HG03175 (cell line): ENCODE measurements around the gene OR13C4.
"Not testable (repeated sequence)": the region's sequence is repeated elsewhere in the genome, so short reads cannot be mapped to it uniquely, and the experiment has no call there.

ENCODE experiments used
- ATAC-seq: cut with Tn5 transposase; IDR thresholded peaks from one replicate; pipeline ENCODE4 v1.9.1; 2021; ENCODE audit warnings: mild to moderate bottlenecking, moderate library complexity; ENCODE audit not compliant: unreplicated experiment

OR13C4 gene

DNA sequence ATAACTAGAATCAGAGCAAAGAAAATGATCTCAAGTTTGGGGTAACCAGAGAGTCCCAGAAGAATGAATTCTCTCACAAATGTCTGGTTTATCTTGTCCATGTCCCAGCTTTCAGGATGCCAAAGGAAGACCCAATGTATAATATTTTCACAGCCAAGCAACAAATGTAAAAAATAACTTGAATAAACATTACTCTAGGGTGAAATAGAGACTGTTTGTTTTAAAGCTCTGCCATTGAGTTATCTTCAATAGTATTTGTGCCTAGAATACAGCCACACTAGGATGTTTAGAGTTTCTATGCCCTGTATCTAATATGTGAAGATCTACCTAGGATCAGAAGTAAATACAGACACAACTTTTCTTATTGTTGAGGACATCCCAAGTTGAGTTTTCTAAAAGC, at the start of gene OR13C4:
OR13C4 (minus strand) TSS at position 101 of the 400 bp plus-strand sequence; CDS start at position 101, 0 bp downstream.
- ATAC-seq, result no peak

DNA sequence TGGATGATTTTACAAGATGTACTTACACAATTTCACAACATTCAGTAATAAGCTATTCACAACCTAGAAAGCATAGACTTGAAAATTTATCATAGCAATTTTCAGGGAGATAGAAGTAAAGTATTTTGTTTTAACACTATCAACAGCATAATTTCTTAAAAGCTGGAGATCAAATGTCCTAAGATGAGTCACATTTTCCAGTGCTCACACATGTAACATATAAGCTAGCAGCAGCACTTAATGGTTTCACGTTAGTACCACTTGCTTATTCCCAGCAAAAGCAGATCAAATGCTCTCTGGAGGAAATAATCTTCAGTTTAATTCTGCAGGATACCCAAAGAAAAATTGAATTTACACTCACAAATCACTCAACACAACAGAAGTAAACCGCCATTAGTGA, 48.4 kb upstream of the OR13C4 start:
- ATAC-seq, result no peak

DNA sequence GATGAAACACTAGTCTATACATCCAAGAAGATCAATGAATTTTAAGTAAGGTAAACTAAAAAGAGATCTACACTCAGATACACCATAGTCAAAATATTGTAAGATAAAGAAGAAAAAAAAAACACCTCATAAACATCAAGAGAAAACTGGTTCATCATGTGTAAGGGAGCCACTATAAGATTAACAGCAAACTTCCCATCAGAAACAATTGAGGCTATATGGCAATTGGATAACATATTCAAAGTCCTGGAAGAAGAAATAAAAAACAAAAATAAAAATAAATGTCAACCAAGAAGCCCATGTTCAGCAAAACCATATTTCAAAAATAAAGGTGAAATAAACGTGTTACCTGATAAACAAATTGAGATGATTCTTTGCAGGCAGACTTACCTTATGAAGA, 45.6 kb upstream of the OR13C4 start:
- ATAC-seq, result no peak

GRCh38 chr9:104568868-104569267, 41.9 kb upstream of the OR13C4 start, which contains the start of gene OR13C8:
OR13C8 (plus strand) TSS chr9:104569168; CDS start chr9:104569168, 0 bp downstream.
- no peak for ATAC-seq

DNA sequence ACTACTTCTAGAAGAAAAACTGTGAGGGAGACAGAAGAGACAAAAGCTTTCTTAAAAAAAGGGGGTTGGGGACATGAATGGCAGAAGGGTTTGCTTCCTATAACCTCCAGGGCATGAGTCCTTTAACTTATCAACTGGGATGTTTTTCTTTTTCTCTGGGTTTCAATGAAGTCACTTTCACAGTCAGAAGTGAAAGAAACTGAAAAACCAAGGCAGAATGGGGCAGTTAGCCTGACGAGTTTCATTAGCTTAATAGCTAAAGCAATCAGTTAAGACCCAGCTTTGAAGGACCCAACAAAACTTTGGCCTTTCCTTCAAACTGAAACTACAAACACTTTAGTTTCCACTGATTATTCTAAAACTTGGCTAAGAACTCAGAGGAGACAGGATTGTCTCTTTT, 37.3 kb upstream of the OR13C4 start:
- ATAC-seq, result no peak

DNA sequence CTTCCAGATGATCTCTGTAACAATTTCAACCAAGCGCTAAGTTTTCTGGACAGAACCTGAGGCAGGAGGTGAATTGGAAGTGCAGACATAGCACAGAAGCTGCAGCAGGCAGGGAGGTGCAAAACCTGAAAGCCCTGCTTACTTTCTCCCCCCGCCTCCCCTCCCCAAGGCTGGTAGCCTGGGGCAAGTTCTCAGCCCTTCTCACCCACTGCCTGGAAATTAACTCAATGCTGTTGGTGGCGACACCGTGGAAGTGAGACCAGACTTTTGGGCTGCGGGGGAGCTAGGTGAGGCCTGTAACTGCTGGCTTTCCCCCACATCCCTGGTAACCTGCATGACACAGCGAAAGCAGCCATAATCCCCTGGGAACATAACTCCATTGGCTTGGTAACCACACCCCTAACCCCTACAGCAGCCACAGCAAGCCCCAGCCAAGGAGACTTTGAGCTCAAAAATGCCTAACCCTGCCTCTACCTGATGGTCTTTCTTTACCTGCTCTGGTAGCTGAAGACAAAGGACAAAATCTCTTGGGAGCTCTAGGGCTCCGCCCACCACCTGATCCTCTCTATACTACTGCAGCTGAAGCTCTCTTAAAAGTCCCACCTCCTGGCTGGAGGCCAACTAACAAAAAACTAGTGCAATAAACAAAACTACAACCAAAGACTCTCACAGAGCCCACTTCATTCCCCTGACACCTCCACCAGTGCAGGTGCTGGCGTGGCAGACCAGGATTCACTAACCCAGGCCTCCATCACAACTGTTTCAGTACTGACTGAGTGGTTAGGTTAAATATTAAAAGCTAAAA, 30.0 kb upstream of the OR13C4 start:
- ATAC-seq, result no peak

DNA sequence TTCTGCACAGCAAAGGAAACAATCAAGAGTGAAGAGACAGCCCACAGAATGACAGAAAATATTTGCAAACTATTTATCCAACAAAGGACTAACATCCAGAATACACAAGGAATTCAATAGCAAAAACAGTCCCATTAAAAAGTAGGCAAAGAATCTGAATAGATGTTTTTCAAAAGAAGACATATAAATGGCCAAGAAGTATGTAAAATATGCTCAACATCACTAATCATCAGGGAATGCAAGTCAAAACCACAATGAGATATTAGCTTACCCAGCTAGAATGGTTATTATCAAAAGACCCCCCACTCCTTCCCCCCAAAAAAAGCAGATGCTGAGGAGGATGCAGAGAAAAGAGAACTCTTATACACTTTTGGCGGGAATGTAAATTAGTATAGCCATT, 28.5 kb upstream of the OR13C4 start:
- no peak for ATAC-seq

DNA sequence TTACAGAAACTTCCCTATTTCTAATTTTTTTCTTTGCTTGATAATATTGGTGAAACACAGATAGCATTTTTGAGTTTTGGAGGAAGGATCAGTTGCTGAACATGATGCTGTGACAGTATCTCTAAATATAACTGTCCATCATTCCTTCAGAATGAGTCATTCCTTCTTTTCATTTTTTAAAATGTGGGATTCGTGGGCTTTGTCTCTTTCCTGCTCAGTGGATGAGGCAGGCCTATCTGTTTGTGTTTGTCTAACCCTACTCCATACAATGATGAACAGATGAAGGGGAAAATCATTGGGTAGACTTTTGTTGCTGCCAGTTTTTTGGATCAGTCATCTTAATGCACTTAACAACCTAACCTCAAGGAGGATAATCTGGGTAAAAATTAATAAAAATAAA, 26.3 kb upstream of the OR13C4 start:
- no peak for ATAC-seq

DNA sequence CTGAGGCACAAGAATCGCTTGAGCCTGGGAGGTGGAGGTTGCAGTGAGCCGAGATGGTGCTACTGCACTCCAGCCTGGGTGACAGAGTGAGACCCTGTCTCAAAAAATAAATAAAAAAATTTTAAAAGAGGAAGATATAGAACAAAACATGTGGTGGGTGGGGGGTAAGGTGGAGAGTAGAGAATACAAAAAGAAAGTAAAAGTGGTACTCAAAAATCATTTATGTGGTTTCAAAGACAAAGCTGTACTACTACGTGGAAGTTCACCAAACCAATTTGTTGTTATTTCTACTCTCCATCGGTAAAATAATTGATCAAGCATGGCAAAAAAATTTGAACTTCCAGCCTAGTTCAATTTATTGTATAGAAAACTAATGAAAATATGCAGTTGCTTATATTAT, 17.6 kb upstream of the OR13C4 start:
- ATAC-seq, result no peak

GRCh38 chr9:104539275-104539674, 12.3 kb upstream of the OR13C4 start:
- no peak for ATAC-seq

DNA sequence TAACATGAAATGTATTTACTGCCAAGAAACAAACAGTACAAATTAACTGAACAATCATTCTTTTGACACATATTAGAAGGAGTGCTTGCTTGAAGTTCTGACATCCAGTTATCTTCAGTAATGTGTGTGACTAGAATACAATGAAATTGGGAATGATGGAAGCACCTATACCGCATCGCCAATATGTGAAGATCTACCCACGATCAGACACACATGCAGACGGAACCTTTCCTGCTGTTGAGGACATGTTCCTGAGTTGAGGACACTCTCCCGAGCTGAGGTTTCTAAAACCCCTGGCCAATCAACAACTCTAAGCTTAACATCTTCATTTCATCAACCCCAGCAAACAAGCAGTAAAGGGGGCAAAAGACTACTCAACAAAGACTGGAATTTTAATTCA, 9.7 kb upstream of the OR13C4 start, which contains the start of gene OR13C3:
OR13C3 (minus strand) TSS at position 101 of the 400 bp plus-strand sequence. CDS start 133 bp downstream, outside the sequence.
- ATAC-seq, result no peak

GRCh38 chr9:104520241-104520640, 6.8 kb downstream of the OR13C4 start:
- not testable (repeated sequence) for ATAC-seq

GRCh38 chr9:104514901-104515300, 12.1 kb downstream of the OR13C4 start:
- no peak for ATAC-seq

- ATAC-seq, result no peak
Measured at GRCh38 chr9:104506565-104506964, 20.4 kb downstream of the OR13C4 start.

DNA sequence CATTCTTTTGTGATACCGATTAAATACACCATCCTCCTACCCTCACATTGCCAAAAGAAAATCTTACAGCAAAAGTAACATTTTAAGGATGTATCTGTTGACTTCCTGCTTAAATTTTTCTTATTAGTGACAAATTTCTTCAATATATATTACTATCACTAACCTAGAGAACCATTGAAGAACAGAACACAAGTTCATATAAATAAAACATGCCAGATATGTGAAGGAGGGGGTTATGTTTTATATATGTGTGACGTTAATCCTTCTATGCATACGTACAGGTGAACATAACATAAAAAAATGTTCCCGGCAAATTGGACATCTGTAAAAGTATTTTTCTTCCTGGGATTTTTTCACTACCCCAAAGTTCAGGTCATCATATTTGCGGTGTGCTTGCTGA, 23.0 kb downstream of the OR13C4 start, which contains the start of gene OR13F1:
OR13F1 (plus strand) TSS at position 301 of the 400 bp plus-strand sequence; CDS start at position 301, 0 bp downstream.
- ATAC-seq, result no peak

DNA sequence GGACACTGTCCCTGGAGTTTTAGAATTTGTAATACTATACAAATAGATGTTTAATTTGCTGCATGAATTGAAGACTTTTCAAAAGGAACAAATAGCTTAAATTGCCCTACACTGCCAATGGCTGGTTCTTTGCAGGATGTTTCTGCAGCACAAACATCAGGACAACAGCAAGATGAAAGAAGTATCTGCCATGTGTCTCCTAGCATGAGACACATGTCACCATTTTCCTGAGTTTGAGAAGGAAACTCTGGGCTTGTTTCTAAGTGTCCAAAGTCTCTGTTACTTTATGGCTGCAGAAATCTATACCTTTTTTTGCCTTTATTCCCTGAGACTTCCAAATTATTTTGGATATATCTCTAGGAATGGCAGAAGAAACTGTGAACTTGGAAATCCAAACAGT, 23.6 kb downstream of the OR13C4 start:
- ATAC-seq, result no peak

- no peak for ATAC-seq
Measured at GRCh38 chr9:104494808-104495207, 32.2 kb downstream of the OR13C4 start.

DNA sequence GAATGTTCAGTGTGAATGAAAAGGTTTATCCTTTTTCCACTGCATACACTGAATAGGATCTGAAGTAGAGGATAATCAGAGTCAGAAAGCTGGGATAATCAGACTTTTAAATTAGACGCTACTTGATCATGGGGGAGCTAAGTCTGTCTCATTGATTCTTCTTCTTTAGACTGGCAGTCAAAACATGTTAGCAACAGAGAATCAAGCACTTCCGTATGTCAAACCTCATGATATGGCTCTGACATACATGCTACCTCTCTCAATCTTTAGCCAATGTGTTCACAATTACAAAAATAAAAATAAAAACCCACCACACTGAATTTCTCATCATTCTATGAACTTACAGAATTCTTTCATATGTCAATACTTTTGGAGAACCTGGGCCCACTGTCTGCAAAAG, 42.0 kb downstream of the OR13C4 start:
- ATAC-seq, result no peak

DNA sequence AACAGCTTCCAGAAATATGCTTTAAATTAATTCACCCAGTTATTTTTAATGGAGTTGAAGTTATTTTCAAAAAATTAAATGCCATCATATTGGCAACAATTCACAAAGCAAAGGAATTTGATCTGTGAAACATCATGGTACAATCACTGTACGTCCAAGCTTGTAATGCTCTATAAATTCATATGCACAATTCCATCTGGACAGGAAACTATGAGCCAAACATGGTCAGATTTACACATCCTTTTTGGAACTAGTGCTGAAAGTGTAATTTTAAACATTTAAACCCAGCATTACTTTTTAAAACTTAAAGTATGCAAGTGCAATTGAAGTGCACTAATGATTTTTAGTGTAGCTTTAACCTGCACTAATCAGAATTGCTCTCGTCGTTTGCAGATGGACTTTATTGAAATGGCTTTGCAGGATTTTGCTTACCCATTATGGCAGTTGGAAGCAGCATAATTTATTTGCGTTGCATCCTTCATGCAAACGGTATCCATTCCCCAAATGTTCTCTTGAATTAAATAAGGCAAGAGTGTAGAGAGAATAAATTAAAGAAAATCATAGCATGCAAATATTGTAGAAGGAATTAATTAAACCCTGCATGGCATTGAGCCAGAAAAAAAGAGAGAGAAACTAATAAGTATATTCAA, 44.0 kb downstream of the OR13C4 start:
- no peak for ATAC-seq
